A673 (cell line): ENCODE measurements around the gene ARHGAP5. TPM values are rescaled to one million over a fixed set of nuclear protein-coding genes. Genes with fewer than 3 reads are reported as not detected.
"Not testable (repeated sequence)": the region's sequence is repeated elsewhere in the genome, so short reads cannot be mapped to it uniquely, and the experiment has no call there.

Experiments used
- BruUV-seq: library from RNA; stranded (reverse); fragments of 400-500 nt; replicated peaks from 2 replicates; lab custom pipeline; 2021; lab: Mats Ljungman, UMichigan
- CTCF ChIA-PET: fragments of 300-600 bp; sonication (Branson Sonifier 250); formaldehyde crosslinking; loops from one replicate; lab custom pipeline; 2022; ENCODE audit warnings: antibody characterized with exemption; lab: Charles Lee
- POLR2A ChIA-PET: fragments of 300-600 bp; sonication (Branson Sonifier 250); formaldehyde crosslinking; loops from one replicate; lab custom pipeline; 2022; ENCODE audit warnings: antibody characterized with exemption; ENCODE audit not compliant: low non-redundant PET; lab: Charles Lee
- DNase-seq: peaks from one replicate; pipeline ENCODE4 v3.0.0-alpha.2; 2015; ENCODE audit warnings: low spot score
- H3K27ac ChIP-seq: fragments of 200-600 bp; sonication (generic); 2 replicates; pipeline ENCODE4 v1.5.1; 2016; ENCODE audit warnings: mixed run types, low read depth, mild to moderate bottlenecking, mixed read lengths, antibody characterized with exemption, low read length; ENCODE audit not compliant: poor library complexity, severe bottlenecking
- H3K27me3 ChIP-seq: fragments of 200-600 bp; sonication (generic); replicated peaks from 2 replicates; pipeline ENCODE4 v1.6.1; 2017; ENCODE audit warnings: mixed run types, low read depth, mild to moderate bottlenecking, mixed read lengths, antibody characterized with exemption, low read length; ENCODE audit not compliant: insufficient read depth, poor library complexity
- H3K36me3 ChIP-seq: fragments of 200-600 bp; sonication (generic); 2 replicates; pipeline ENCODE4 v1.6.1; 2016; ENCODE audit warnings: mixed run types, mild to moderate bottlenecking, mixed read lengths, antibody characterized with exemption, low read length; ENCODE audit not compliant: insufficient read depth, poor library complexity, severe bottlenecking
- H3K4me1 ChIP-seq: fragments of 200-600 bp; sonication (generic); 2 replicates; pipeline ENCODE4 v1.6.1; 2017; ENCODE audit warnings: mixed run types, mild to moderate bottlenecking, mixed read lengths, antibody characterized with exemption, low read length; ENCODE audit not compliant: insufficient read depth, poor library complexity, severe bottlenecking
- H3K4me3 ChIP-seq: fragments of 200-600 bp; sonication (generic); 2 replicates; pipeline ENCODE4 v1.5.1; 2016; ENCODE audit warnings: low read depth, mixed run types, mild to moderate bottlenecking, mixed read lengths, low read length; ENCODE audit not compliant: poor library complexity, severe bottlenecking
- H3K9me3 ChIP-seq: fragments of 200-600 bp; sonication (generic); 2 replicates; pipeline ENCODE4 v1.6.1; 2016; ENCODE audit warnings: mixed run types, low read depth, mild to moderate bottlenecking, mixed read lengths, antibody characterized with exemption, low read length; ENCODE audit not compliant: poor library complexity, severe bottlenecking
- CTCF ChIP-seq: fragments of 300-800, 200-600 bp; sonication (generic); conservative IDR thresholded peaks from 2 replicates; pipeline ENCODE4 v1.5.1; 2017; ENCODE audit warnings: low read depth, mild to moderate bottlenecking, antibody characterized with exemption, low read length, moderate library complexity, mixed read lengths
- EZH2 ChIP-seq: fragments of 200-600 bp; sonication (generic); IDR thresholded peaks from 2 replicates; pipeline ENCODE4 v1.6.1; 2017; ENCODE audit warnings: borderline replicate concordance, low read depth, mild to moderate bottlenecking, mixed read lengths, antibody characterized with exemption, low read length; ENCODE audit not compliant: poor library complexity, severe bottlenecking
- intact Hi-C: fragments of 100-400 bp; cut with micrococcal nuclease; formaldehyde crosslinking; loops from one replicate; pipeline ENCODE4 v1.10.0; 2022; ENCODE audit not compliant: unreplicated experiment
- total RNA-seq: library from RNA; stranded (reverse); gene quantifications from 2 replicates; pipeline ENCODE4 v1.2.3, GENCODE V29; 2021

Gene ARHGAP5
- total RNA-seq, 1 experiment from 2014 or later = 51.3 TPM

DNA sequence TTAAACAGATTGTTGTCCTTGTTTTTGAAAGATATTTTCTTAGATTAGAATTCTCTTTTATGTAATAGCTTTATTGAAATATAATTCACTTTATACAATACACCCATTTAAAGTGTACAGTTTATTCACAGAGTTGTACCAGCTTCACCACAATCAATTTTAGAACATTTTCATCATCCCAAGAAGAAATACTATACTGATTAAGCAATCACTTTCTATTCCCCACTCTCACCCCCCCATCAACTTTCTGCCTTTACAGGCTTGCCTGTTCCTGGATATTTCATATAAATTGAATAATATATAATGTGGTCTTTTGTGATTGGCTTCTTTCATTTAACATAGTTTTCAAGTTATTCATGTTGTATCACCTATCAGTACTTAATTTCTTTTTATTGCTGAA, 44.4 kb downstream of the ARHGAP5 start:
- no peaks in the 10 kb centered on the region for H3K9me3 ChIP-seq
- TF ChIP-seq EZH2 (no peak), CTCF (no peak)
- no peaks in the 10 kb centered on the region for H3K4me1 ChIP-seq
- ChIA-PET CTCF (no interaction called here), POLR2A (no interaction called here)
- H3K27me3 ChIP-seq = no peaks in the 10 kb centered on the region
- intact Hi-C loops = no loop called here
- no peak for DNase-seq
- H3K36me3 ChIP-seq = no peaks in the 10 kb centered on the region
- H3K4me3 ChIP-seq = no peak overlapping the region
- no peak overlapping the region for H3K27ac ChIP-seq
- no TSS peak for BruUV-seq

- DNase-seq = no peak
- H3K4me3 ChIP-seq = no peak overlapping the region
- CTCF ChIA-PET = no interaction called here
- POLR2A ChIA-PET = no interaction called here
- no peaks in the 10 kb centered on the region for H3K4me1 ChIP-seq
- no TSS peak for BruUV-seq
- H3K27ac ChIP-seq = no peak overlapping the region
- intact Hi-C loops = no loop called here
- no peaks in the 10 kb centered on the region for H3K27me3 ChIP-seq
- H3K9me3 ChIP-seq = no peaks in the 10 kb centered on the region
- no peaks in the 10 kb centered on the region for H3K36me3 ChIP-seq
- TF ChIP-seq EZH2 (no peak), CTCF (no peak)
Measured at GRCh38 chr14:32121948-32122347, 44.8 kb downstream of the ARHGAP5 start.

- CTCF ChIA-PET, H3K4me3 ChIP-seq, BruUV-seq, H3K36me3 ChIP-seq, H3K27ac ChIP-seq, H3K27me3 ChIP-seq, H3K4me1 ChIP-seq, intact Hi-C loops, POLR2A ChIA-PET, H3K9me3 ChIP-seq, DNase-seq: not testable (repeated sequence)
Measured at GRCh38 chr14:32126899-32127730, 50.0 kb downstream of the ARHGAP5 start.

DNA sequence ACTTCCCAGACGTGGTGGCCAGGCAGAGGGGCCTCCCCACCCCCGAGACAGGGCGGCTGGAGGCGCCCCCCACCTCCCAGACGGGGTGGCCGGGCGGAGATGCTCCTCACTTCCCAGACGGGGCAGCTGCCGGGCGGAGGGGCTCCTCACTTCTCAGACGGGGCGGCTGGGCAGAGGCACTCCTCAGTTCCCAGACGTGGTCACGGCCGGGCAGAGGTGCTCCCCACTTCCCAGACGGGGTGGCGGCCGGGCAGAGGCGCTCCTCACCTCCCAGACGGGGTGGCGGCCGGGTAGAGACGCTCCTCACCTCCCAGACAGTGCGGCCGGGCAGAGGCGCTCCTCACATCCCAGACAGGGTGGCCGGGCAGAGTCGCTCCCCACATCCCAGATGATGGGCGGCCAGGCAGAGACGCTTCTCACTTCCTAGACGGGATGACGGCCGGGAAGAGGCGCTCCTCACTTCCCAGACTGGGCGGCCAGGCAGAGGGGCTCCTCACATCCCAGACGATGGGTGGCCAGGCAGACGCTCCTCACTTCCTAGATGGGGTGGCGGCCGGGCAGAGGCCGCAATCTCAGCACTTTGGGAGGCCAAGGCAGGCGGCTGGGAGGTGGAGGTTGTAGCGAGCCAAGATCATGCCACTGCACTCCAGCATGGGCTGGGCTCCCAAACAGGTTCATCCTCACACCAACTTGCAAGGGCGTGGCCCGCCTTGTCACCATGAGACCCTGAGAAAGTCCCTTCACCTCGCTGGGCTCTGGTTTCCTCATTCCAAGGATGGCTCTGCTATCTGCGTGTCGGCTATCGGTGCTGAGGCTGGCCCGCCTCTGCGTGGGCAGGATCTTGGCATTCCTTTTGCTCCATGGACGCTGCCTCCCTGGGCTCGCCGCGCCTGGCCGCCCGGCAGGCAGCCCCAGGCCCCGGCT, 50.9 kb downstream of the ARHGAP5 start:
- CTCF ChIA-PET, H3K4me3 ChIP-seq, BruUV-seq, H3K9me3 ChIP-seq, POLR2A ChIA-PET, H3K36me3 ChIP-seq, H3K27me3 ChIP-seq, H3K27ac ChIP-seq, H3K4me1 ChIP-seq, DNase-seq, intact Hi-C loops: not testable (repeated sequence)
